Right lobe of liver (tissue), 4 donors: ENCODE data around the gene AEBP1.

Experiments used
- CTCF ChIP-seq, 4 donors: fragments of 200-600 bp in 3 of 4; fragments of 450-650 bp in 1 of 4; IDR thresholded peaks; one replicate each; pipeline versions ENCODE4 v1.5.1 to v1.8.0; 2016 to 2022; ENCODE audit warnings: antibody characterized with exemption in 4 of 4, mild to moderate bottlenecking in 2 of 4
- POLR2A ChIP-seq: fragments of 450-650 bp; IDR thresholded peaks from one replicate; pipeline ENCODE4 v1.6.1; 2017; ENCODE audit warnings: antibody characterized with exemption, mild to moderate bottlenecking
- donor health status: DM: no; HTN: no; CAD: no.
- donor health status: DM: no; HTN: no; CAD: no.
- donor health status: DM: no; HTN: yes; CAD: no.

- TF ChIP-seq CTCF (IDR thresholded peaks at IDR 0.05) (no peak), POLR2A (no peak)
Observed at GRCh38 chr7:44107961-44108767, 4.0 kb downstream of the AEBP1 start.
